Hematopoietic multipotent progenitor cell treated with erythropoietin and hydrocortisone succinate and interleukin-3 and kit ligand, for 17 days (in vitro differentiated cells): ENCODE data around the gene NOTCH2.

Experiments
- DNase-seq: peaks from one replicate; pipeline ENCODE4 v3.0.0-alpha.2; 2015; ENCODE audit warnings: low spot score

The NOTCH2 gene

DNA sequence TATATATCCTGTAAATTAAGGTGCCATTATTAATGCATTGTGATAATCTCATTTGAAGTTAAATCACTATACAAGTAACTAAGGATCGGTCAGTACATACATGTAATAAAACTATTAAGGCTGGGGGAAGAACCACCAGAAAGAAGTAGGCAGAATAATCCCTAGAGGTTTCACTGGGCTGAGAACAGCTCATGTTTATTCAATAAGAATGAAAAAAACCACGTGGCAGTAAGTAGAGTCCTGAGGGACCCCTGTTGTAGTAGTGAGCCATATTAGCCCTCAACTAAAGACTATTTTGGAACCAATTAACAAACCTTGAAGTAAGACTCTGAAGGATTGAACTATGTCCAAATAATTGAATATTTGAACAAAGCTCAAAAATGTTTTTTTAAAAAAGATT, 126.2 kb downstream of the NOTCH2 start:
- DNase-seq = no peak

- no peak for DNase-seq
Measured at GRCh38 chr1:119941392-119941791, 128.1 kb downstream of the NOTCH2 start.

DNA sequence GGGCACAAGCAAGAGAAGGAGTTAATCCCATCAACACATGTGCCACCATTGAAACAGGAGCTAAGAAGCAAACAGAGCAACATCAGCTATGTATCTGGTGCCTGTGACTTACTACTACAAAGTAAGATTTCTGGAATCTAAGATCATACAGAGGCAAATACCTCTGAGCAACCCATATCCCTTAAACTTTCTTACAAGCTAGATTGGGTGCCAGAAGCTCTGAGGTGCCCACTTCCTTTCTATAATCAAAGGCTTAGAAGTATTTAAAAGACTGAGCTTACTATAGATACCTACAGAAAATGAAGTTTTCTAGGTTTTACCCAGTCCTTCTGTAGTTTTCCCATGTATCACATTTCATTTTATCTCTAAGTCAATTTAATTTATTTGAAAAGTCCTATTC, 128.8 kb downstream of the NOTCH2 start:
- DNase-seq = no peak

GRCh38 chr1:119937198-119937597, 132.3 kb downstream of the NOTCH2 start:
- DNase-seq = no peak

- no peak for DNase-seq
Measured at GRCh38 chr1:119935915-119936314, 133.5 kb downstream of the NOTCH2 start.

DNA sequence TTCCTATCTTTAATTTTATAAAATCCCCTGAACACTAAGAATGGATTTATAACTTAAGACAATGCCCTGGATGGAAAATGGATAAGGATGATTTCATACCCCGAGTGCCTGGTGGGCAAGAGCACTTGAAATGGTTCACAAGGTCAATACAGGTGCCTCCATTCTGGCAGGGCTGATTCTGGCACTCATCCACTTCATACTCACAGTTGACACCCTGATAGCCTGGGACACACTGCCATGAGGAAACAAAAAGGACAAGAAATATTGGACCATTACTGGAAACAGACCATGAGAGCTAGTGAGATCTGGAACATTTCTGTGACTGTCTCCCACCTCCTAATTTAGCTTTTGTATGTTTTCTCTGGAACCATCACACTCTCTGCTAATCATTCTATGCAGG, 134.1 kb downstream of the NOTCH2 start:
- DNase-seq = no peak

DNA sequence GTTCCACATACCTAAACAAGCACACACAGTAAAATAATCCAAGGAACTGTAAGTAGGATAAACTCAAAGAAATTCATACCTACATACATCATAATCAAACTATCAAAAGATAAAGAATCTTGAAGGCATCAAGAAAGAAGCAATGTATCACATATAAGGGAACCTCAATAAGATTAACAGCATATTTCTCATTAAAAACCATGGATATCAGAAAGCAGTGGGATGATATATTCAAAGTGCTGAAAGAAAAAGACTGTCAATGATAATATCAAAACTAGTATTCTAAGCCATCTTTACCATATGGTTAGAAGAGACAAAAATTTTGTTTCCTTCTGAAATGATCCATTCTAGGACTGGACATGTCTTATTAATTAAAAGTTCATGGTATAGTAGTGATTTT, 136.1 kb downstream of the NOTCH2 start:
- no peak for DNase-seq

- no peak for DNase-seq
Measured at GRCh38 chr1:119929643-119930315, 139.7 kb downstream of the NOTCH2 start.

DNA sequence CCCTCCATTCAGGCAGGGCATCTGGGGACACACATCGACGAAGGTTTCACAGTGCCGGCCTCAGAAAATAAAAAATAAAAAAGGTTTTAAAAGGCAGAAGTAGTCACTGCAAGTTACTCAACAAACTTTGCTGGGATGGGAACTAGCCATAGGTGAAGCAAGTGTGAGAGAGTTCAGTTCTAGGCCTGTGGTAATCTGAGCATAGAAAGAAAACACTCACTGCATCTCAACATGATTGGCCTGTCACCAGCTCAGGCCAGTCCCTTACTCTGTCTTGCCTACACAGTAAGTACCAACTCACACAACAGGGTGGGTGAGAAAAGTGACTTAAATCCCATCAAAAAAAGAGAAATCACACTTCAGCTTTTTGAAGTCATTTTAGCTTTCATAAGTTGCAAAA, 142.9 kb downstream of the NOTCH2 start:
- DNase-seq = no peak

- no peak for DNase-seq
Measured at GRCh38 chr1:119924948-119925898, 144.2 kb downstream of the NOTCH2 start.

DNA sequence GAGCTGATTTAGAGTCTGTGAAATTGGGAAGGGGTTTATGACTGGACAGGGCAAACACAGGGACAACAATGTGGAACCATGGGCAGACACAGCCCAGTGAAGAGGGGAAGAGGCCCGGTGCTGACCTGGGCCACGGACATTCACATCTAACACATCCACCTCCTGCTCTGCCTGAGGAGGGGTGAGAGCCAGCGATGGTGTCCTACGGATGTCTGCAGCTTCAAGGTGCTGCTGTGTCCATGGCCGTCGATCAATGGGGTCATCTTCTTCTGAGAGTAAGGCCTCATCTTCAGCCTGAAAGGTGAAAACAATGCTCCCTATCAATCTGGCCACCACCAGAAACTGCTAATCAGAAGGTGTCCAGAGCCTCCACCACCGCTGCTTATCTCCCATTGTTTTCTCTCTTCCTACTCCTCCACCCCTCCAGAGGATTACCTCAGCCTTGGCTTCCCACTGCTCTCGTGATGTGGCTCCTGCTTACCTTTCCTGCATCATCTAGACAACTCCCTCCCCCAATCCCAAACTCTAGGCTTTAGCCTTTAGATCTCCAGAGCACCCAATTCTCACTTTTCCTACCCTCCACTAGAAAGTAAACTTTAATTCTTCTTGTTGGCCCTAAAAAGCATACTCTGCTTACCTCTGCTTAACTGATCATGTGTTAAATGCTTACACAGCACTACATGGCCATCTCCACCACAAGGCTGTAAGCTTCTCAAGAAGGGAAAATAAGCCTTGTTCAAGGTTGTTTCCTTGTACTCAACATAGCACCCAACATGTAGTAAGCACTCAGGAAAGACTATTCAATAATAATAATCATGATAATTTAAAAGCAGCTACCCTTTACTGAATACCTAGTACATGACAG, 149.1 kb downstream of the NOTCH2 start:
- DNase-seq = no peak

DNA sequence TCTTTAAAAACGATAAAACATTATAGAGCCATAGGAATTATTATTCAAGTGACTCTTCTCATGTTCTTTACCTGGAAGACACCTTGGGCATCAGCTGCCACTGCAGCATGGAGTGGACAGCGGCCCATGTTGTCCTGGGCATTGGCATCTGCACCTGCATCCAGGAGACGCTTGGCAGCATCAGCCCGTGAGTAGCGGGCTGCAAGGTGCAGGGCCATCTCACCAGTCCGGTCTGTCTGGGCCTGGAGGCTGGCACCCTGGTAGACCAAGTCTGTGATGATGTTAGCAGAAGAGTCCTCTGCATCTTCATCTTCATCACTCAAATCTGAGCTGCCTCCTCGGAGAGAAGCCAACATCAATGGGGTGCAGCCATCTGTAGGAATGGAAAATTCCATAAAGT, 150.2 kb downstream of the NOTCH2 start:
- no peak for DNase-seq

GRCh38 chr1:119918301-119918700, 151.2 kb downstream of the NOTCH2 start:
- no peak for DNase-seq

- no peak for DNase-seq
Measured at GRCh38 chr1:119917304-119918055, 152.0 kb downstream of the NOTCH2 start.

DNA sequence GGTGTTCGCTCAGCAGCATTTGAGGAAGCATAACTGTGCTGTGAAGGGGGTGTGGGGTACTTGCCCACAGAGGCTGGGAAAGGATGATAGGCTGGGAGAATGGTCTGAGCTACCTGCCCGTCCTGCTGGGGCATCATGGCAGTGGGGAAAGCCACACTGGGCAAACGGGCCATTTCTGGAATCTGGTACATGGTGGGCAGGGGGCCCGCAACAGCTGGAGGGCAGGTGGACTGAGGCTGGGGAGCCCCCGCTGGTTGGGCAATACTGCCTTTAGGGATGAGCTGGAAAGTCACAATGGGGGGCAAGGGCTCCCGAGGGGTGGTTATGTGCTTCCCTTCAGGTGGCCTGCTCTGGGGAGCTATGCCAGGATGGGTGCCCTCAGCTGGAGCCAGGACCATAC, 153.9 kb downstream of the NOTCH2 start:
- DNase-seq = no peak

DNA sequence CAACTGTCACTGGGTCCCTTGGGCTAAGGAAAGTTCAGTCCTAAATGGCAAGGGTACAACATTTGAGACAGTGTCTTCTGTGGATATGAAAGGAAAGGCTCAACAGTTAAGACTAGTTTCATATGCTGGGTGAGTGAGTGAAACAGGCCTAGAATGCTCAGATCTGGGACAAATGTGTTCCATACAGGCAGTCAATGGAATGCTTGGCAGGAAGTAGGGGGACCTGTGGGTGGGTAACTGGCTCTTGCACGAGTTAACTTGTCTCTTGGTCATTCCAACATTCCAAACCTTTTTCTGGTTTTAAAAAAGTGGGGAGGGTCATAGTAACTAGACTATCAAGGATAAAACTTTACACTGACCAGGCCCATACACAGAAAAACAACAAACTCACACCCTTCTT, 155.4 kb downstream of the NOTCH2 start:
- no peak for DNase-seq

DNA sequence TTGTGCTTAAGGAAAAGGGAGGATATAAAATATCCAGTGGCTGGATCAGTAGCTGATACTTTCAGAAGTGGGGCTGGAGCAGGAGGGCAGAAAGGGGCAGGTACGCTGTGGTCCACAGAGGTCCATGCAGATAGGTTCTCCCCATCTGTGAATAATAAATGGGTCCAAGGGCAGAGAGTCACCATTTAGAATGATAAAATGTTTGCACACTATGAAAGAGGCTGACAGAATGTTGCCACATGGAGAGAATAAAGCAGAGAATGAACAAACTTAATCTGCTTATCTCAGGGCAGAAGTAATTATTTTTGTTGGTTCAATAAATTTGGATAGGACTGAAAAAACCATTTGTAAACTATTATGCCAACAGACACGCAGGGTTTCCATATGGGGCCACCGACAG, 156.5 kb downstream of the NOTCH2 start:
- no peak for DNase-seq

- DNase-seq = no peak
Measured at GRCh38 chr1:119911775-119912174, 157.7 kb downstream of the NOTCH2 start.

DNA sequence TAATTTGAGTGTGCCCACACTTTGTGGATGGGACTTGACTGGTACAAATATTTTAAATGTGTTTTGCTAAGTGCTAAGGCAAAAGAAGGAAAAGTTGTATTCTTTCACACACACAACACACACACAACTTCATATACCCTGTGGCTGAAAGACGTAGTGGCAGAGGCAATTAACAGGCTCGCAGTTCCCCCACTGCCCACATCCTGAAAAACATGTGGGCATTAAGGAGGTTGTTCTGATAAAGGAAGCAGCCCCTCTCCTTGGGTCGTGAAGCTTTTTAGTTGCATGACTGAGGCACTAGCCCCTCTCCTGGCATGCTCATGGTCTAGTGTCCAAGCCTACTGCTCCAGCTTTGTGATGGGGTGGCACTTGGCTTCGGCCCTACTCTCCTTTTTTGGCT, 158.8 kb downstream of the NOTCH2 start:
- DNase-seq = no peak

DNA sequence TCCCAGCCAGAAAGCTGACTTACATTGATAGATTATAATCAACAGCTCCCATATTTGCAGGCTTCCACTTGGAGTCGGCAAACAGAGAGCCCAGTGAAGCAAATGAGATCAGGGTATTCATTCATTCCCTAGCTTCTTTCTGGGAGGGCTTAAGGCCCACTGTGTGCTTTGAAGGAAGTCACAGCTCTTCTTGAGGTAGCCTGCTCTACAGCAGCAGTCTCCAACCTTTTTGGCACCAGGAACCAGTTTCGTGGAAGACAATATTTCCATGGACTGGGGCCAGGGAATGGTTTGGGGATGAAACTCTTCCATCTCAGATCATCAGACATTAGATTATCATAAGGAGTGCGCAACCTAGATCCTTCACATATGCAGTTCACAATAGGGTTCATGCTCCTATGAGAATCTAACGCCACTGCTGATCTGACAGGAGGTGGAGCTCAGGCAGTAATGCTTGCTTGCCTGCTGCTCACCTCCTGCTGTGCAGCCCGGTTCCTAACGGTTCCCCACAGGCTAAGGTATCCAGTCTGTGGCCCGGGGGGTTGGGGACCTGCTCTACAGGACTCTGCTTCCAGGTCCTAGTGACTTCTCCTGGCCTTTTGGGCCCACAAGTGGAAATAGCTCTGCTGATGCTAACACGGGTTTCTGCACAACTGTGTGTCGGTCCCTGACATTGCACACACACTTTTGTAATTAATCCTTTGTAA, 159.4 kb downstream of the NOTCH2 start:
- no peak for DNase-seq

DNA sequence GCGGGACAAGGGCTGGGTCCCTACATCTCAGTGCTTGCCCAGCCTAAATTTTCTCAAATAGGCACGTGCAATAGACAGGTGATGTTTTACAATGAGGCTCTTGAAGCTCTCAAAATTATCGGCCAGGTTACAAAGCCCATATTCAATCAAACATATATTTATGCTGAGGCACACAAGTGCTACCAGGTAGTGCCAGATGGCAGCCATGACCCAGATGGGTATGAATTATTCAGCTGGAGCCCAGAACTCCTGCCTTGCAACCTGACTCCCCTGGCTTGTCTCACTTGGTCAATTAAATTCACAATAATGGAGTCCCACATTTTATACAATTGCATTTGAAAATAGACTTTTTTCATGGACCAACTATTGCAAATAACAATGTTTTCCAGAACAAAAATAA, 160.8 kb downstream of the NOTCH2 start:
- DNase-seq = no peak
